ENCODE measurements around the gene NFIA. TPM values are rescaled to one million over a fixed set of nuclear protein-coding genes. Genes with fewer than 3 reads are reported as not detected.

Gene NFIA
- polyA plus RNA-seq, 1 donor (not counting 4 experiments of a cell fraction or from before 2014, with no cell fraction given) = 14.7 TPM

DNA sequence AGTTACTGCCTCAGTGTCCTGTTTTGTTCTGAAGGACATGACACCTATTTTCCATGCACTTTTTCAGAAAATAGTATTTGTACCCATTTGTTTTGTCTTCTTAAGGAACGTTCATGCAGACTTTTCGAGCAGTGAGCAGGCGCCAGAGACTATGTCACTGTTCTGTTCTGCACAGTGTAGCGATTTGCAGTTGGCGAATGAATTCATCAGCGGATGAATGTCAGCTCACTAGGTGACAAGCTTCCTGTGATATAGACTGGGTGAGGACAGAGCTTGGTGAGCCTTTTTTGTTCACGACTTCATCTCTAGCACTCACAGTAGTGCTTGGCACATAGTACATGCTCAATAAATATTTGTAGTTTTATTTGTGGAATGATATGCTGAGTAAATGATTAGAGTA is 177.8 kb downstream of the NFIA start:
- TF ChIP-seq EZH2 (IDR thresholded peaks at IDR 0.05; ENCODE audit: low read length) (no peak), CTCF (optimal IDR thresholded peaks at IDR 0.05 in 1 of 3, IDR thresholded peaks at IDR 0.05 in 1 of 3, conservative IDR thresholded peaks at IDR 0.05 in 1 of 3; ENCODE audit: extremely low read depth in 1 of 3, insufficient read depth in 2 of 3, low read length in 3 of 3) (no peak)
- Histone ChIP-seq H3K27me3 (ENCODE audit: control insufficient read depth, extremely low read depth, insufficient read depth, low read length) (no peaks in the 10 kb centered on the region), H3K9me3 (ENCODE audit: control insufficient read depth, low read depth, low read length) (no peaks in the 10 kb centered on the region), H3K9me1 (ENCODE audit: control insufficient read depth, extremely low read depth, insufficient read depth, low read length) (no peaks in the 10 kb centered on the region), H3K4me2 (ENCODE audit: control insufficient read depth, extremely low read depth, insufficient read depth, low read depth, low read length) (no peak overlapping the region), H3K36me3 (ENCODE audit: control insufficient read depth in 2 of 2, extremely low read depth in 1 of 2, insufficient read depth in 2 of 2, low read length in 2 of 2) (no peaks in the 10 kb centered on the region), H3K27ac (ENCODE audit: control insufficient read depth, insufficient read depth, low read length) (no peak overlapping the region), H2AFZ (ENCODE audit: control insufficient read depth, low read length) (no peak overlapping the region), H3K79me2 (ENCODE audit: control insufficient read depth, insufficient read depth, low read length) (peaks cover 4% of the 10 kb centered on the region), H3K4me1 (ENCODE audit: control insufficient read depth, extremely low read depth, insufficient read depth, low read length) (peaks cover 12% of the 10 kb centered on the region), H4K20me1 (ENCODE audit: control insufficient read depth, extremely low read depth, insufficient read depth, low read length) (no peaks in the 10 kb centered on the region), H3K4me3 (ENCODE audit: control insufficient read depth in 2 of 3, extremely low read depth in 1 of 3, insufficient read depth in 2 of 3, low read depth in 1 of 3, low read length in 3 of 3) (no peak overlapping the region), H3K9ac (ENCODE audit: control insufficient read depth, extremely low read depth, insufficient read depth, low read length) (no peak overlapping the region)
- dilution Hi-C loops (cut with MboI; ENCODE audit: extremely low pct_ligation_motif_present, low sequenced_read_pairs) = no loop called here
- FAIRE-seq (no peak), DNase-seq (ENCODE audit: low read depth, low spot score) (no peak)

GRCh38 chr1:61261595-61261994 is 179.2 kb downstream of the NFIA start:
- Histone ChIP-seq H3K27ac (ENCODE audit: control insufficient read depth, insufficient read depth, low read length) (no peak overlapping the region), H3K9me1 (ENCODE audit: control insufficient read depth, extremely low read depth, insufficient read depth, low read length) (no peaks in the 10 kb centered on the region), H3K9me3 (ENCODE audit: control insufficient read depth, low read depth, low read length) (no peaks in the 10 kb centered on the region), H3K4me1 (ENCODE audit: control insufficient read depth, extremely low read depth, insufficient read depth, low read length) (peaks cover 6% of the 10 kb centered on the region), H3K4me2 (ENCODE audit: control insufficient read depth, extremely low read depth, insufficient read depth, low read depth, low read length) (no peak overlapping the region), H3K27me3 (ENCODE audit: control insufficient read depth, extremely low read depth, insufficient read depth, low read length) (no peaks in the 10 kb centered on the region), H4K20me1 (ENCODE audit: control insufficient read depth, extremely low read depth, insufficient read depth, low read length) (no peaks in the 10 kb centered on the region), H3K36me3 (ENCODE audit: control insufficient read depth in 2 of 2, extremely low read depth in 1 of 2, insufficient read depth in 2 of 2, low read length in 2 of 2) (no peaks in the 10 kb centered on the region), H3K4me3 (ENCODE audit: control insufficient read depth in 2 of 3, extremely low read depth in 1 of 3, insufficient read depth in 2 of 3, low read depth in 1 of 3, low read length in 3 of 3) (no peak overlapping the region), H3K9ac (ENCODE audit: control insufficient read depth, extremely low read depth, insufficient read depth, low read length) (no peak overlapping the region), H2AFZ (ENCODE audit: control insufficient read depth, low read length) (no peak overlapping the region), H3K79me2 (ENCODE audit: control insufficient read depth, insufficient read depth, low read length) (peaks cover 1% of the 10 kb centered on the region)
- no peak for FAIRE-seq
- no peak for TF ChIP-seq EZH2 (IDR thresholded peaks at IDR 0.05; ENCODE audit: low read length)
- no peak for DNase-seq (ENCODE audit: low read depth, low spot score)
- dilution Hi-C loops (cut with MboI; ENCODE audit: extremely low pct_ligation_motif_present, low sequenced_read_pairs) = no loop called here
